Mesendoderm (in vitro differentiated cells): Measurements from ENCODE around the gene PLEKHO2.

Experiments used
- DNase-seq: peaks from one replicate; pipeline ENCODE4 v3.0.0; 2013
- H2AK5ac ChIP-seq: 2 replicates; pipeline ENCODE4 v1.6.1; 2013; ENCODE audit warnings: low read length, inconsistent platforms
- H2BK120ac ChIP-seq: 2 replicates; pipeline ENCODE4 v1.6.1; 2013; ENCODE audit warnings: low read depth, mild to moderate bottlenecking, low read length, moderate library complexity, mixed read lengths
- H2BK15ac ChIP-seq: replicated peaks from 2 replicates; pipeline ENCODE4 v1.6.1; 2013; ENCODE audit warnings: low read depth, mild to moderate bottlenecking, moderate library complexity
- H2BK5ac ChIP-seq: 2 replicates; pipeline ENCODE4 v1.6.1; 2013; ENCODE audit warnings: low read length, inconsistent platforms
- H3K18ac ChIP-seq: 2 replicates; pipeline ENCODE4 v1.6.1; 2013; ENCODE audit warnings: mild to moderate bottlenecking, low read length, mixed read lengths
- H3K23ac ChIP-seq: one replicate; pipeline ENCODE4 v1.6.1; 2013; ENCODE audit warnings: low read length
- H3K27ac ChIP-seq: 2 replicates; pipeline ENCODE4 v1.5.1; 2013; ENCODE audit warnings: low read depth, mild to moderate bottlenecking, inconsistent platforms, low read length, moderate library complexity
- H3K27me3 ChIP-seq: 2 replicates; pipeline ENCODE4 v1.6.1; 2013; ENCODE audit warnings: low read length, control low read depth, mild to moderate bottlenecking, inconsistent platforms; ENCODE audit not compliant: insufficient read depth, poor library complexity
- H3K36me3 ChIP-seq: 2 replicates; pipeline ENCODE4 v1.6.1; 2013; ENCODE audit warnings: low read length, inconsistent platforms; ENCODE audit not compliant: control insufficient read depth, insufficient read depth
- H3K4ac ChIP-seq: one replicate; pipeline ENCODE4 v1.6.1; 2013; ENCODE audit warnings: low read depth, mild to moderate bottlenecking, low read length, moderate library complexity
- H3K4me1 ChIP-seq: 2 replicates; pipeline ENCODE4 v1.6.1; 2013; ENCODE audit warnings: low read depth, low read length, inconsistent platforms; ENCODE audit not compliant: control insufficient read depth
- H3K4me2 ChIP-seq: 2 replicates; pipeline ENCODE4 v1.6.1; 2013; ENCODE audit warnings: low read length
- H3K4me3 ChIP-seq: 2 replicates; pipeline ENCODE4 v1.5.1; 2013; ENCODE audit warnings: mild to moderate bottlenecking, low read length
- H3K56ac ChIP-seq: one replicate; pipeline ENCODE4 v1.6.1; 2013; ENCODE audit warnings: low read length
- H3K79me1 ChIP-seq: 2 replicates; pipeline ENCODE4 v1.6.1; 2013; ENCODE audit warnings: low read length, inconsistent platforms
- H3K79me2 ChIP-seq: 2 replicates; pipeline ENCODE4 v1.6.1; 2013; ENCODE audit warnings: mild to moderate bottlenecking, low read length; ENCODE audit not compliant: control insufficient read depth, insufficient read depth
- H3K9ac ChIP-seq: 2 replicates; pipeline ENCODE4 v1.6.1; 2013; ENCODE audit warnings: low read length, inconsistent platforms
- H4K5ac ChIP-seq: one replicate; pipeline ENCODE4 v1.6.1; 2013; ENCODE audit warnings: low read length
- H4K8ac ChIP-seq: one replicate; pipeline ENCODE4 v1.6.1; 2013; ENCODE audit warnings: low read depth, mild to moderate bottlenecking, control low read depth, low read length, moderate library complexity
- WGBS: extraction: QIAGEN DNeasy Blood & Tissue Kit; methylation state at CpG from one replicate; pipeline ENCODE4 v1.1.7; 2013; ENCODE audit warnings: low lambda C conversion rate, missing lambda C conversion rate; ENCODE audit not compliant: insufficient coverage; ENCODE audit errors: extremely low coverage; 5-methylcytosine and 5-hydroxymethylcytosine counted together

The PLEKHO2 gene

GRCh38 chr15:64851503-64851840 lies 9.8 kb downstream of the PLEKHO2 start:
- H3K18ac ChIP-seq, result no peak overlapping the region
- no peak overlapping the region for H3K4me3 ChIP-seq
- H4K5ac ChIP-seq, result no peak overlapping the region
- H2BK5ac ChIP-seq, result no peak overlapping the region
- WGBS, result no CpG with 5 or more reads among the region's 6 CpGs
- H3K4ac ChIP-seq, result no peak overlapping the region
- peak overlapping the region; percentile 56 for H3K56ac ChIP-seq
- peak overlapping the region; percentile 66 for H3K27ac ChIP-seq
- H3K4me1 ChIP-seq, result peaks cover 8% of the 10 kb centered on the region
- no peak overlapping the region for H2BK120ac ChIP-seq
- no peak overlapping the region for H3K23ac ChIP-seq
- no peak overlapping the region for H3K9ac ChIP-seq
- H2AK5ac ChIP-seq, result no peak overlapping the region
- DNase-seq, result peak; percentile 93
- no peaks in the 10 kb centered on the region for H3K27me3 ChIP-seq
- peaks cover 30% of the 10 kb centered on the region for H3K79me1 ChIP-seq
- peaks cover 36% of the 10 kb centered on the region for H3K79me2 ChIP-seq
- H3K4me2 ChIP-seq, result no peak overlapping the region
- H4K8ac ChIP-seq, result no peak overlapping the region
- H3K36me3 ChIP-seq, result peaks cover 3% of the 10 kb centered on the region
- no peak overlapping the region for H2BK15ac ChIP-seq

DNA sequence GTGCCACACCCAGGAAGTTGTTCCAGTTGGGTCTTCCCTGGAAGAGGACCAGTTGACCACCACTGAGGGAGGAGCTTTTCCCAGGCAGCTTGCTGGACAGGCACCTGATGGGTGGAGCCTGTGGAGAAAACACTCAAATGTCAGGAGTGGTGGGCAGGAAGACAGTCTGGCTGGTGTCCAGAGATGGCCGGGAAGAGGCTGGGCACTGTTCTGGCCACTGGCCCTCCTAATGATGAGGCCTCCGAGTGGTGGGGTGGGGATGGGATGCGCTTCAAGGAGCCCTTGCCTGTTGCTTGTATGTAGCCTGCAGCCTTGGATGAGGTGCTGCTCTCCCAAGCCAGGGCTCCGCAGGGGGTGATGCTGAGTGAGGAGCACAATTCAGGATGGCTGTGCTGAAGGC lies 12.3 kb downstream of the PLEKHO2 start:
- no peak overlapping the region for H2BK120ac ChIP-seq
- H3K18ac ChIP-seq, result no peak overlapping the region
- no peak overlapping the region for H3K9ac ChIP-seq
- no peak overlapping the region for H3K4me3 ChIP-seq
- H3K56ac ChIP-seq, result no peak overlapping the region
- no peak overlapping the region for H4K5ac ChIP-seq
- H3K23ac ChIP-seq, result no peak overlapping the region
- peaks cover 28% of the 10 kb centered on the region for H3K79me2 ChIP-seq
- H3K27me3 ChIP-seq, result no peaks in the 10 kb centered on the region
- H3K4me2 ChIP-seq, result no peak overlapping the region
- H3K79me1 ChIP-seq, result peaks cover 23% of the 10 kb centered on the region
- no peak overlapping the region for H2BK15ac ChIP-seq
- H3K4ac ChIP-seq, result no peak overlapping the region
- H4K8ac ChIP-seq, result no peak overlapping the region
- H2AK5ac ChIP-seq, result no peak overlapping the region
- H3K27ac ChIP-seq, result no peak overlapping the region
- H3K36me3 ChIP-seq, result peaks cover 2% of the 10 kb centered on the region
- DNase-seq, result no peak
- no CpG with 5 or more reads among the region's 4 CpGs for WGBS
- H2BK5ac ChIP-seq, result no peak overlapping the region
- peaks cover 7% of the 10 kb centered on the region for H3K4me1 ChIP-seq

DNA sequence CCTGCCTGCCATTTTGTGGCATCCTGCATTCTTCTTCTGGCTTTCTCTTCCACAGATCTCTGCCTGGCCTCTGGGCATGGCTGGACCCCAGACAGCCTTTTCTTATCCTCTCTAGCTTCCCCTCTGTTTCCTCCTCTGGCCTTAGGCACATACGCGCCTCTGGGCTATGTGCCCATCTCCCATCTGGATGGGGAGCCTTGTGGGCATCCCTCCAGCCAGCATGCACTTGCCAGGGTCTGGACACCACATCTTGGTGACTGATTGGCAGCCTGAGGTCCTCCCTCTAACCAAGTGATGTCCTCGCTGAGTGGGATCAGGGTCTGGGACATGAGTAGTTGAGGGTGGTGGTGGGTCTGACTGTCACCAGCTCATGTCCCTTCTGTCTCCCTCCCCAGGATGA lies 12.8 kb downstream of the PLEKHO2 start:
- H2AK5ac ChIP-seq, result no peak overlapping the region
- no peak overlapping the region for H3K4me3 ChIP-seq
- peaks cover 7% of the 10 kb centered on the region for H3K4me1 ChIP-seq
- no peak overlapping the region for H2BK5ac ChIP-seq
- H4K8ac ChIP-seq, result no peak overlapping the region
- H3K56ac ChIP-seq, result no peak overlapping the region
- H3K79me1 ChIP-seq, result peaks cover 23% of the 10 kb centered on the region
- no peak overlapping the region for H3K4me2 ChIP-seq
- no peak overlapping the region for H3K18ac ChIP-seq
- H3K27me3 ChIP-seq, result no peaks in the 10 kb centered on the region
- DNase-seq, result no peak
- no peak overlapping the region for H3K9ac ChIP-seq
- H2BK15ac ChIP-seq, result no peak overlapping the region
- H2BK120ac ChIP-seq, result no peak overlapping the region
- no peak overlapping the region for H3K4ac ChIP-seq
- WGBS, result no CpG with 5 or more reads among the region's 3 CpGs
- peaks cover 2% of the 10 kb centered on the region for H3K36me3 ChIP-seq
- H3K23ac ChIP-seq, result no peak overlapping the region
- H3K79me2 ChIP-seq, result peaks cover 28% of the 10 kb centered on the region
- no peak overlapping the region for H3K27ac ChIP-seq
- no peak overlapping the region for H4K5ac ChIP-seq

DNA sequence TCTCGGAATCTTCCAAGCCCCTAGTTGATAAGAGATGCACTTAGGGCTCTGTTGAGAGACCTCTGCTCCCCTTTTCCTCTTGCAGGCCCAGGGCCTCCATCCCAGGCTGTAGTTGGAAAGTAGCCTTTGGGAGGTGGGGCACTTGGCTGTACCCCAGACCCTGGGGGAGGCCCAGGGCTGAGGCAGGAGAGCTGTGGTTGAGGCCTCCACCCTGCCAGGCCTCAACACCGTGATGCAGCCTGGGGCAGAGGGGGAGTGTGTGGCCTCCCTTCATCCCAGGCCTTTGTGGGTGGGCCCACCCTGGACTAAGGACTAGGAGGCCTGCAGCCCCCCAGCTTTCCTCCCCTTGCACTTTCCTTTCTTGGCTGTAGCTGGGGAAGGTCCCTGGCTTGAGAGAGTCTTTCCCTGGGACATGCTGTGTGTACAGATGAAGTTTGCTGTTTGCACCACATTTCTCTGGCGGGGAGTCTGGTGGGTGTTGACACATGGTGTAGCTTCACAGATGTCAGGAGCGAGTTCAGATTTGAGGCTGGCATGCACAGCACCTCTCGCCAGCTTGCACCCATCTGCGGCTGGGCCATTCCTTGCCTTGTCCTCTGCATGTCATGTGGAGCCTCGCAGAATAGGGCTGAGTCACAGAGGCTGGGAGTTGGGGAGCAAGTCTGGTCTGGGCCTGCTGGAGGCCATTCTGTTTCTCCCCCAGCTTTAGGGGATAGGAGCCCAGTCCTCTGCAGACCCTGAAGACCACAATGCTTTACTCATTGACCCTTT lies 13.7 kb downstream of the PLEKHO2 start:
- no peaks in the 10 kb centered on the region for H3K27me3 ChIP-seq
- peaks cover 28% of the 10 kb centered on the region for H3K79me2 ChIP-seq
- H3K36me3 ChIP-seq, result peaks cover 2% of the 10 kb centered on the region
- no peak overlapping the region for H3K56ac ChIP-seq
- H2BK5ac ChIP-seq, result no peak overlapping the region
- no peak overlapping the region for H4K8ac ChIP-seq
- no CpG with 5 or more reads among the region's 7 CpGs for WGBS
- DNase-seq, result no peak
- H3K9ac ChIP-seq, result no peak overlapping the region
- no peak overlapping the region for H3K23ac ChIP-seq
- H3K4me3 ChIP-seq, result no peak overlapping the region
- no peak overlapping the region for H3K27ac ChIP-seq
- no peak overlapping the region for H3K18ac ChIP-seq
- no peak overlapping the region for H2BK15ac ChIP-seq
- peaks cover 23% of the 10 kb centered on the region for H3K79me1 ChIP-seq
- no peak overlapping the region for H4K5ac ChIP-seq
- H2AK5ac ChIP-seq, result no peak overlapping the region
- peaks cover 7% of the 10 kb centered on the region for H3K4me1 ChIP-seq
- H3K4ac ChIP-seq, result no peak overlapping the region
- no peak overlapping the region for H2BK120ac ChIP-seq
- no peak overlapping the region for H3K4me2 ChIP-seq

DNA sequence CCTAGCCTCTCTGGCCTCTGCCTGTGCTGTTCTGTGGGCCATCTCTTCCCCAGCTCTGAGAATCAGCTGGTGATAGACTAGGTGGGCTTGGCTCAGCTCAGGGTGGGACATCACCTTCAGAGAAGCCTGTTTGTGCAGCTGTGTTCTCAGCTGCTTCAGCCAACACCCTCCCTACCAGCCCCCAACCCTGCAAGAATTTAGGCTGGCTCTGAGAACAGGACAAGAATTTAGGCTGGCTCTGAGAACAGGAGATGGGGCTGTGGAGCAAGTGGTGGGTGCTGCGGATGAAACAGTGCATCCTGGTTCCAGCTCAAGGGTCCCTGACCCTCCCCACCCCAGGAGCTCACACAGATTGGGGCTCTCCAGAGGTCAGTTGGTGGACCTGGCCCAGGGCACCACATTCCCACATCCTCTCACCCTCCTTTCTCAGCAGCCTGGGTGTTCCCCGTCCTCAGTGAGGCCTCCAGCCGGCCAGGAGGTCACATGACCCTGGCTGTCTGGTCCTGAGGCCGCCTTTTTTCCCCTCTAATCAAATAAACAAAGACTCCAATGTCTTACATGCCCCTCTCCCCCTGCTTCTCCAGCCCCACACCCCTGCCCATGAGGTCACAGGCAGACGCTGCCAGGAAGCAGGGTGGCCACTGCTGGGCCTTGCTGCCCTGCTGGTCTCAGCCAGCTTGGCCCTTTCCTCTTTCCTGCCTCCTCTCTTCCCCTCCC lies 14.9 kb downstream of the PLEKHO2 start:
- Histone ChIP-seq H2BK5ac (peak overlapping the region; percentile 13), H3K23ac (no peak overlapping the region), H3K4ac (no peak overlapping the region), H3K18ac (no peak overlapping the region), H3K27me3 (no peaks in the 10 kb centered on the region), H3K4me3 (no peak overlapping the region), H4K5ac (no peak overlapping the region), H2BK15ac (no peak overlapping the region), H3K56ac (peak overlapping the region; percentile 57), H3K79me1 (peaks cover 23% of the 10 kb centered on the region), H3K79me2 (peaks cover 28% of the 10 kb centered on the region), H3K9ac (peak overlapping the region; percentile 20), H3K4me2 (no peak overlapping the region), H2BK120ac (no peak overlapping the region), H2AK5ac (no peak overlapping the region), H4K8ac (no peak overlapping the region), H3K4me1 (peaks cover 7% of the 10 kb centered on the region), H3K36me3 (peaks cover 2% of the 10 kb centered on the region), H3K27ac (peak overlapping the region; percentile 15)
- peak; percentile 66 for DNase-seq
- no CpG with 5 or more reads among the region's 5 CpGs for WGBS
